NCI-H526 (cell line): ENCODE results near the gene ADAMTS15.

Experiments used
- DNase-seq, 2 experiments: peaks; one replicate each; lab custom pipeline; 2025; lab: John Stamatoyannopoulos, UW

ADAMTS15 gene, protein sequence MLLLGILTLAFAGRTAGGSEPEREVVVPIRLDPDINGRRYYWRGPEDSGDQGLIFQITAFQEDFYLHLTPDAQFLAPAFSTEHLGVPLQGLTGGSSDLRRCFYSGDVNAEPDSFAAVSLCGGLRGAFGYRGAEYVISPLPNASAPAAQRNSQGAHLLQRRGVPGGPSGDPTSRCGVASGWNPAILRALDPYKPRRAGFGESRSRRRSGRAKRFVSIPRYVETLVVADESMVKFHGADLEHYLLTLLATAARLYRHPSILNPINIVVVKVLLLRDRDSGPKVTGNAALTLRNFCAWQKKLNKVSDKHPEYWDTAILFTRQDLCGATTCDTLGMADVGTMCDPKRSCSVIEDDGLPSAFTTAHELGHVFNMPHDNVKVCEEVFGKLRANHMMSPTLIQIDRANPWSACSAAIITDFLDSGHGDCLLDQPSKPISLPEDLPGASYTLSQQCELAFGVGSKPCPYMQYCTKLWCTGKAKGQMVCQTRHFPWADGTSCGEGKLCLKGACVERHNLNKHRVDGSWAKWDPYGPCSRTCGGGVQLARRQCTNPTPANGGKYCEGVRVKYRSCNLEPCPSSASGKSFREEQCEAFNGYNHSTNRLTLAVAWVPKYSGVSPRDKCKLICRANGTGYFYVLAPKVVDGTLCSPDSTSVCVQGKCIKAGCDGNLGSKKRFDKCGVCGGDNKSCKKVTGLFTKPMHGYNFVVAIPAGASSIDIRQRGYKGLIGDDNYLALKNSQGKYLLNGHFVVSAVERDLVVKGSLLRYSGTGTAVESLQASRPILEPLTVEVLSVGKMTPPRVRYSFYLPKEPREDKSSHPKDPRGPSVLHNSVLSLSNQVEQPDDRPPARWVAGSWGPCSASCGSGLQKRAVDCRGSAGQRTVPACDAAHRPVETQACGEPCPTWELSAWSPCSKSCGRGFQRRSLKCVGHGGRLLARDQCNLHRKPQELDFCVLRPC

DNA sequence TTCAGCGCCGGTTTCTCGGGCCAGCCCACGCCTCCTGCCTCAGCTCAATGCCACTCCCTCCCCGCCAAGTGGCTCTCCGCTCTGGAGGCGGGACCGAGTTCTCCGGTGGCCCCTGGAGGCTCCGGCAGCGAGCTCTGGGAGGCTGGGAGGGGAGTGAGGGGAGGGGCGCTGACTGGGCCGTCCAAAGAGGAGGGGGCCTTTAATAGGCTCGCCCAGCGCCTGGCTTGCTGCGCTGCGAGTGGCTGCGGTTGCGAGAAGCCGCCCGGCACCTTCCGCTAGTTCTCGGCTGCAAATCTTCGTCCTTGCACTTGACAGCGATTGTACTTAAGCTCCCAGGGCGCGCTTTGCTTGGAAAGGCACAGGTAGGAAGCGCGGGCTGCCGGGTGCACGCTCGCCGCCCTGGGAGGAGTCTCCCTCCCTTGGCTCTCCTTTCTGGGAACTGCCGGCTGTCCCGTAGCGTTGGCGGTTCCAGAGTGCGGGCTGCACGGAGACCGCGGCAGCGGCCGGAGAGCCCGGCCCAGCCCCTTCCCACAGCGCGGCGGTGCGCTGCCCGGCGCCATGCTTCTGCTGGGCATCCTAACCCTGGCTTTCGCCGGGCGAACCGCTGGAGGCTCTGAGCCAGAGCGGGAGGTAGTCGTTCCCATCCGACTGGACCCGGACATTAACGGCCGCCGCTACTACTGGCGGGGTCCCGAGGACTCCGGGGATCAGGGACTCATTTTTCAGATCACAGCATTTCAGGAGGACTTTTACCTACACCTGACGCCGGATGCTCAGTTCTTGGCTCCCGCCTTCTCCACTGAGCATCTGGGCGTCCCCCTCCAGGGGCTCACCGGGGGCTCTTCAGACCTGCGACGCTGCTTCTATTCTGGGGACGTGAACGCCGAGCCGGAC lies at the start of gene ADAMTS15:
ADAMTS15 (plus strand) TSS at position 230 of the 894 bp plus-strand sequence; CDS start at position 559, 329 bp downstream.
- peak; percentile 89 to 99 for DNase-seq

DNA sequence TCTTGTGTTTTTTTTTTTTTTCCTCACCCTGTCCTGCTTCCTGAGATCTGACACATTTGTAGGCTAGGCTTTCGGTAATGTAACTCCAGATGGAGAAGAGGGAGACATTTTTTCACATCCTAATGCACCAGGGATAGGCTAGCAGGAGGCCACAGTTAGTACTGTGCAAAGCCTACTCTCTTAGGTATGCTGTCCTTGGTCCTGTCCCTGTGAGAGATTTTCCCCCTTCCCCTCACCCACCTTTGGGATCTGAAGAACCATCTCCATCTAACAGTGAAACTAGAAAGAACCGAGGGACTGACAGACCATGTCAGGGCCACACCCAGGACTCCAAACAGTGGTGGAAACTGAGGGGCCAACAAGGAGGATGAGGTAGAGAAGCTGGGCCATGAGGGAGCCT lies 49.2 kb upstream of the ADAMTS15 start:
- DNase-seq: no peak

DNA sequence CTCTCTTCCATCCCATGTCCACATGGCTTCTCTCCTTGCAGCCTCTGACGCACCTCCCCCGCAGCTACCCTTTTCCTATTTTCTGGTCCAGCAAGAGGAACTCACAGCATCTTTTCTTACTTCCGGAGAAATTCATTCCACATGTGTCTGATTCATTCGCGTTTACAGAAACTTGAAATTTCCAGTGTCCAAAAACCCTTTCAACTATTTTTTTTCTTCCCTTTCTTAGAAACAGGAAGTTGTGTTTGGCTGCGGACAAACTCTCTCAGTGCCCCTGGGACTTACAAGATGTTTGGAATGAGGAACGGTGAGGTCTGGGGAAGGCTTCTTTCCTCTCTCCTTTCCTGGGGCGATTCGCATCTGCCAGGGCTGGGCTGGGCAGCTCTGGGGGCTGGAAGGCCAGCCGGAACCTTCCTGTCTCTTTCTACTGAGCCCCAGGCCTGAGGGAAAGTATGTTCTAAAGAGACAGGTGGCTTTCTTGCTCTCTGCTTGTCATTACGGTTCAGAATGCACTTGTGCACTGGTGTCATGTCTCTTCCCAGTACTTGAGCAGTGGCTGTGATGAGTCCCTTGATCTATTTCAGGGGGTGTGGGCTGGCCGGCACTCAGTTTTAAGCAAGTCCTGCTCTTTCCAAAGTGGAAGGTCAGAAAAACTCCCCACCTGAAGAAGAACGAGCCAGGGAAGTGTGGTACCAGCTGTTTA lies 47.5 kb upstream of the ADAMTS15 start:
- no peak for DNase-seq

DNA sequence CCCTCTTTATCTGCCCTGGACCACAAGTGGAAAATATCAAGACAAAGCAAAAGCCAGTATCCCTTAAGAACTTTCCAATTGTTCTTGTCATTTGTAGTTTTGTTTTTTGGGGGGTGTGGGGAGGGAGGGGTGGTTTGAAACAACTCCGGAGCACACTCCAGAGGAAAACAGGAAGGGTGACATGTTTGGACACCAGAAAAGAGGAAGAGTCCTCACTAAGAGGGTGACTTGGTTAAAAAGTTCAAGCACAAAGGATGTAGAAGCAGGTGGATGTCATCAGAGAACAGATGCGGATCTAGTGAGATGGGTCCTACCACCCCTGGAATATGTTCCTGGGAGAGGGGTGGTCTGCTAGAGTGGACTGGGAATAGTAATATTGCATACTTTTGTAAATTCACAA lies 45.9 kb upstream of the ADAMTS15 start:
- no peak for DNase-seq

DNA sequence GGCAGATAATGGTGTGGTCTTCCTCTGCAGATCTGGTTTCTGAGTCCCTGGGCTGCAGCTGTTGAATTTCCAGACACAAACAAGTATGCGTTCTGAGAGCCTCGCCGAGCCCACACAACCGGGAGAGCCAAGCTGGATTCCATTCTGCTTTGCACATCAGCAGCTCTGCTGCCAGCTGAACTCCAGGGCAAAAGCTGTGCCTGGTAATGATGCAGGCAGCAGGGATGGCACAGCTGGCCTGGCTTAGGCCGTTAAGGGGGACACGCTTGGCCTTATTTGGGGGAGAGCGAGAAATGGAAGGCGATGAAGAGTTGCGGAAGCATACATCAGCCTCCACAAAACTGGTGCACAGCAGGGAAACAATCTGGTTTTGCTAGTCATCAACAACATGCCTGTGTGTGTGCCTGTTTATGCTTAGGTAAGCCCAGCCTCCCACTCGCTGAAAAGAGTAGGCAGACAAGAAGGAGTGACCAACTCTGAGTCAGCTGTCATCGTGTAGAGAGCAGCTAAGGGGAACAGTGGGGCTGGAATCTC lies 45.1 kb upstream of the ADAMTS15 start:
- DNase-seq: peak in 1 of 2 experiments; percentile 35

DNA sequence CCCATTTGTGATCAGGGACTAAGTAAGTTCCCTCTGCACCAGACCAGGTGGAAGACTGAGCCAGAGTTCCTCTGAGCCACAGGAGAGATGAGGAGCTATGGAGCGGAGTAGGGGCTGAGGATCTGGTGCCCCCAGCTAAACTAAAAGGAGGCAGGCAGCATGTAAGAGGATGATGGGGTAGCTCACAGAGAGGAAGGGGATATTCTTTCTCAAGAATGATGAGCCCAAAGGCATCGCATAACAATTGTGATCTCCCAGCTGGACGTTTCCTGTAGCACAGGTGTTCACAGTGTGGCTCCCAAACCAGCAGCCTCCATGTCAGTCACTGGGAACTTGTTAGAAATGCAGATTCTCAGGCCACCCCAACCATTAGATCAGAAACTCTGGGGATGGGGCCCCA lies 44.5 kb upstream of the ADAMTS15 start:
- no peak for DNase-seq

DNA sequence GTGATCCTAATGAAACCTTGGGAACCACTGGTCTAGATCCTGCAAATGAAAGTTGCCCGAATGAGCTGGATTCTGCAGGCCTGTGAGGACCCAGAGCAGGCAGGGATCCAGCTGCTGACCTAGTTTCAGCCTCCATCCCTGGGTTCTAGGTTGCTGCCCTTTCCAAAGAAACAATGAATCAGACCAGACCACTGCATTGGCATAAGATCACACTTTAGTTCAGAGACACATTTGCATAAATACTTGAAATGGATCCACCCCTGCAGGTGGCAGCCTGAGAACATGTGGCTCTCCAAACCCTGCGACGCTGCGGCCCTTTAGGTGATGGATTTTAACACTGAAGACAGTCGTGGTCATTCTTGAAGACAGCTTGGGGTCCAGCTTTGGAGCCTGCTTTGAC lies 43.7 kb upstream of the ADAMTS15 start:
- peak; percentile 34 to 83 for DNase-seq

DNA sequence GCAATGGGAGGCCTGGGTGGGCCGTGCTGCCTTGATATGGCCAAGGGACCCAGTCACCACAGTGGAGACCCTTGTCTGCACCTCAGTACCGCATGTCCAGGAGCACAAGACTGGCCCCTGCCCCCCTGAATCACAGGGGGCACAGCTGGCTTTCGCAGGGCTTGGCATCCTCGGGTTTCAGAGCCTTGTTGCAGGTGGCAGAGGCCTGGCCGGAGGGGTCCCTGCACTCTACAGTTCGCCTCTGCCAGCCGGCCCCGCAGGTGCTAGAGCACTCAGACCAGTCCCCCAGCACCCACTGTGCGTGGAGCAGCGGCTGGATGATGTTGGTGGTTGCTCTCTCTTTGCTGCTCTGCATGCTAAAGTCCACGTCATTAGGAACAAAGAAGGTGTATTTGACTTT lies 43.0 kb upstream of the ADAMTS15 start:
- DNase-seq: no peak

DNA sequence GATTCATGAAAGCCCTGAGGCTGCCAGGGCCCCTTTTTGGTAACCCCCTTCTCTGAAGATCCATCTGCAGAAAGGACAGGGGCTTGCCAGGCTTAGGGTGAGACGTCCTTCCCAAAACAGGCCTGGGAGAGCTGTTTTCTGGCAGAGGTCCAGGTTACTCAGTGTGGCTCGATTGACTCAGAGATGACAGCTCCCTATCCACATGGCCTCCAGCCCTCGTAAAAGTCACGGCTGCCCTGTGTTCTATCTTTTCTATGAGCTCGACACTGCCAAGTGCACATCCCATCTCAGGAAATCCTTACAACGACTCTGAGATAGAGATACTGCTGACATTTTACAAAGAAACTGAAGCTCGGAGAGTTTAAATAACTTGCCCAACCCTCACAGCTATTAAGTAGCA lies 40.5 kb upstream of the ADAMTS15 start:
- no peak for DNase-seq

DNA sequence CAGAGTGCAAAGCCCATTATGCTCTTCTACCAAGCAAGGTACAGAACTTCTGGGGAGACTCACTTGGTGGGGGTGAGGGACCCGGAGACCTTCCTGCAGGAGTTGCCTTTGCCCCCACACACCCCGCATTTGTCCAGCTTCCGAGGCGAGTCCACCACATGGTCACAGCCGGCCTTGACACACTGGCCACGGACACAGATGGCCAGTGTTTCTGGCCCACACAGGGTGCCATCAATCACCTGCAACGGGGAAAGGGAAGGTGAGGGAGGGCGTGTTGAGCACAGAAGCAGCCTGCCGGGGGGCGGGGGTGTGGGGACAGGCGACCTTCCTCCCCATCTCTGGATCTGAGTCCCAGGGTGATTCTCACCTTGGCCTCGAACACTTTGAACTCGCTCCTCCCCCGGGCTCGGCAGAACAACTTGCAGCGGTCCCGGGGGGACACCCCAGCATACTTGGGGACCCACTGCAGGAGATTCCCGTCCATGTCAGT lies 40.0 kb upstream of the ADAMTS15 start:
- DNase-seq: no peak

DNA sequence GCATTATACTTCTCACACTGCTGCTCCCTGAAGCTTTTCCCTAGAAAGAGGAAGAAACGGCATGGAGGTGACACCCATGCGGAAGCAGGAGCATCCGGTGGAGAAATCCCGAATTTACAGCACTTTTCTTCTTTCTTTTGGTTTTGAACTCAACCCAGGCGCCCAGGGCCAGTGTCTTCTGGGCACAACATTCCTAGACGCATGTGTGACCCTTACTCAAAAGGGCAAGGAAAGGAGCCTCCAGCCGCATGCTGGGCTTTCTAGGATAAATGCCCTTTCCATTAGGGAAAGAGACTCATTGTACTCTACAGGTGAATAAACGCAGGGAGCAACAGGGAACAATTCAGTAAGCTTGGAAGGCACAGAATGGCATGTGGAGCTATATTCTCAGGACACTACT lies 39.5 kb upstream of the ADAMTS15 start:
- no peak for DNase-seq

DNA sequence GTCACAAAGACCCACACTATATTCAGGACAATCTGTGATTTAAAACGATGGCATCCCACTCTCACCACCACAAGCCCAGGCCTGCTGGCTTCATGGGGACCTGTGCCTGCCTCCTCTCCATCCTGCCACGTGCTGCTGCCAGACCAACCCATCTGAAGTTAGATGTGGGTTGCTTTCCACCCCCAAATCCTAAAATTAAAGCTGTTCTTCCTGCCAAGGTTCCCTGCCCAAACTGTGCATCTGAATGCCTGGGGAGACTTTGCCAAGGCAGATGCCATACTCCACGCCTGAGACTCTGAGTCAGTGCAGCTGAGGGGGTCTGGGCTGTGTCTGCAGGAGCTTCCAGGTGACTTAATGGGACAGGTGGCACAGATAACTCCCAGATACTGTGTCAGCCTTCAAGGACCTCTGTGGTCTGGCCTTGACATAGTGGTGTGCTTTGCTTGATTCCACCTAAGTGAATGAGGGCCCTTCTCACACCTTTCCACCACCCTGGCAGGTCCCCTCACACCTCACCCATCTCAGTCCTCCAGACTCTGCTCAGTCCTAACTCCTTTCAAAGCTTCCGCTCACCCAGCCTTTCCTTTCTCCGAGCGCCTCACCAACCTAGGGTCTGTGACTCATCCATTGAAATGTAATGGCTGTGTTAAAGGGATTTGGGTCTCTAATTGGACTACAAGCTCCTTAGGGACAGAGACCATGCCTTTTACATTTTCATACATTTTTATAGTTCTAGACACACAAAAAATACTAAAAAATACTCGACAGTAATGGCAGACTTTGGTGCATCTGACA lies 38.7 kb upstream of the ADAMTS15 start:
- DNase-seq: no peak

DNA sequence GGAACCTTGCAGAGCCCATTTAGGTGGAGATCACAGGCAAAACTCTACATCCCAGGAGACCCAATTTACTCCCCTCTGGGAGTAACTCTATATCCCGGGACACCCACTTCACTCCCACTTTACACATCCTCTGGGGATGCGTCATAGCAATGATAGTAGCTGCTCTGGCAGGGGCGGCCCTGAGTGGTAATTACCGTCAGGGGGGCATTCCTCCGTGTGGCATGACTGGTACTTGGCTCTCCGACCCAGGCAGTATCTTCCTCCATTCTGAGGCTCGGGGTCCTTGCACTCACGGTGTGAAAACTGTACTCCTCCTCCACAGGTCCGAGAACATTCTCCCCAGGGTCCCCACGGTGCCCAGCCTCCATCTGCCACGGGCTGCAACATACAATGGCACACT lies 37.2 kb upstream of the ADAMTS15 start:
- DNase-seq: no peak

DNA sequence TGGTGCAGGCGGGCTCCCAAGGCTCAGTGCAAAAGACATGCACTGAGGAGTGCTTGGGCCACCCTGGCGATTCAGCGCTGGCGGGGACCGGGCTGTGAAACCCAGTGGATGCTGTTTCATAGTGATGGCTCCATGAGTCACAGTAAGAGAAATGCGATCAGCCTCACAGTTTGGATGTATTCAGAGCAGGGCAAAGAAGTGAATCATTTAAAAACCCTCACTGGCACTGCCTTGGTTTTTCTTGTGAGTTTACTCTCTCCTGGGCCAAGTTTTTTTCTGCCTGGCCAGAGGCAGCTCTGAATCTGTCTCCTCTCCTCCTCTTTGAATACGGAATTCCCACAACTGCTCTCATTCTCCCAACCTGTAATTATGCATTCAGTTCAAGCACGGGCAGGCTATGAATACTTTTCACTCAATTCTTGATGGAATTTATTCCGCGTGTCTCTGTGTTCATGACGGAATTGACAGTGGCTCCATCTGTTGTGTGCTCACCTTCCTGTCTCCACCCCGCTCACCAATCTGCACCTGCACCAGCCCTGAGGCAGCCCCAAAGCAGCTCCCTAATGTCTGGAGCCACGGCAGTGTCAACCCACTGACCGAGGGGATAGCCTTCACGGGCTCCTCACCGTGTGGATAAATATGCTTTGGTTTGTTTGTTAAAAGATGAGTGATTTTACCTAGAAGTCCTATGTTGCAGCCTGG lies 34.9 kb upstream of the ADAMTS15 start:
- DNase-seq: no peak

DNA sequence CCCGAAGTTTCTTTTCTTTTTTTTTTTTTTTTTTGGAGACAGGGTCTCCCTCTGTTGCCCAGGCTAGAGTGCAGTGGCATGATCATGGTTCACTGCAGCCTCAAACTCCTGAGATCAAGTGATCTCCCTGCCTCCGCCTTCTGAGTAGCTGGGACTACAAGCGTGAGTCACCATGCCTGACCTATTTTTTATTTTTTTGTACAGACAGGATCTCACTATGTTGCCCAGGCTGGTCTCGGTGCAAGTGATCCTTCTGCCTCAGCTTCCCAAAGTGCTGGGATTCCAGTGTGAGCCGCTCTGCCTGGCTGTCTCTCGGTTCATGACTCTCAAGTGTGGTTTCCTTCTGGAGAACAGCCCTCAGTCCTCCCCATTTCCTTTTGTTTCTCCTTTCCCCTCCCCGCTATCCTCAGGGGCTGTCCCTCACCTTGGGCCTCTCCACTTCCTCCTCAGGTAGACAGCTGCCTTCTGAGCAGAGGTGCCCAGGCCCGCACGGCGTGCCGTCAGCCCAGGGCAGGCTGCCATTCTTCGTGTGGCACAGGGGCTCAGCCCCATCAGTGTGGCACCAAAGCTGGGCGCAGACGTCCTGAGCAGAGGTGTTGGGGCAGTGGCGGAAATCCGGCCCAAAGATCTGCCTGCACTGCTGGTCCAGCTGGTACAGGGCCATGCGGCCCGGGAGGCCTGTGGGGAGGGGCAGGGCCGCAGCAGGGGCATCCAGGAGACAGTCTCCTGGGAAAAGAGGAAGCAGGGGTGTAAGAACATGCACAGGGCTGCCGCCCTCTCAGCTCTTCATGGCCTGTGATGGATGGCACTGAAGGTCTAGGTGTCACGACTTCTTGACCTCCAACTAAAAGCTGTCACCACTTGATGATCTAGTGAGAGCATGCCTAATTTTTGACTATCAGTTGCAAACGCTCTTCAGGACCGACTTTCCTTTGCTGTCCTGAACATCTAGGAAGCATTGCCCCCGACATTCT lies 34.1 kb upstream of the ADAMTS15 start:
- DNase-seq: no peak

DNA sequence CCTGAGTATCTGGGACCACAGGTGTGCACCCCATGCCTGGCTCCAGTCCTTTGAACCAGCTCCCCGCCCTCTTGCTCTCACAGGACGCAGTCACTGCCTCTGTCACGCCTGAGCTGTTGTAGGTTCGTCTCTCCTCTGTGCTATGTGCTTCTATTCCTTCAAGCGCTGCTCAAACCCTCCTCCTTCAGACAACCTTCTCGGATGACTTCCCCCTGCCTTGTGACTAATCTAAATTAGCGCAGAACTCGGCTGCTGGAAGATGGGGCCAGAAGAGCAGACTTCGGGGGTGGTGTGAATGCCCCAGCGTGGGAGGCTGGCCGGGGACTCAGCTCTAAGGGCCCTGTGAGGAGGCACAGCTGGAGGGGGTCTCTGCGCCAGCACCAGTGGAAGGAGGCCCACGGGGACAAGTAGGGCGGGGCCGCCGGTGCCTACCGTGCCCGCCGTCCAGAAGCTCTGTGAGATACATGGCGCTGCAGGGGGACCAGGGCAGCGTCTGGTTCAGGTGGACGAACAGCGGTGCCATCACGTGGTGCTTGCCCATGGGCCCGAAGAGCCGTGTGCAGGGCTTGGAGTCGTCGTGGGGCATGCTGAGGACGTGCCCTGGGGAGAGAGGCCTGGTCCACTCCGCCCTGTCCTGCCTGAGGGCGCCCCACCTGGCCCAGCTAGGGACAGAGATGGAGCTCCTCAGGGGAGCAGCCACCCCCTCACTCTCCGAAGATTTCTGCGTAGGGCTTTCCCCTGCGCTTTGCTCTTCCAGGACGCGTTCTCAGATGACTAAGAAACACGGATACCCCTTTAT lies 32.5 kb upstream of the ADAMTS15 start:
- no peak for DNase-seq

DNA sequence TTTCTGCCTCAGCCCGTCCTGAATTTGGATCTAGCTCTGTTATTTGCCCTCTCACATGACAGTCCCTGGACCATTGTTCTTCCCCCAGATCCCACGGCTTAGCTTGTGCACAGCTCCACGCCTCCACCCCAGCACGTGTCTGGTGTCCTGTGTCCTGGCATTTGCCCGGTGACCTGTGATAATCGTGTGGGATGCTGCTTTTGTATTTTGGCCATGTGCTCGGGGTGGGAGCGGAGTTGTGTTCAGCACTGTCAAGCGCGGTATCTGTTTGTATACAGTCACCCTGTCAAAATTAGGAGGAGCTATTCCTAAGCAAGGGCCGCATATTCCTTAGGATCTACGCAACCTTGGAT lies 31.9 kb upstream of the ADAMTS15 start:
- DNase-seq: no peak
